ENCODE results near the gene GPR107.

- TF ChIP-seq EZH2 (IDR thresholded peaks at IDR 0.05; ENCODE audit: insufficient read depth, poor library complexity, severe bottlenecking), result no peak
- no peak for TF ChIP-seq EZH2phosphoT487 (IDR thresholded peaks at IDR 0.05; ENCODE audit: insufficient read depth, low read depth)
These were observed 38.2 kb upstream of the GPR107 start for GRCh38 chr9:130015353-130016019.

All from GM23248 (cell line).